HEK293 (cell line): Measurements from ENCODE around the gene MYL3.

Experiments
- CTCF ChIA-PET: fragments of 350-600 bp; formaldehyde crosslinking; extraction: SDS; loops from one replicate; lab custom pipeline; 2021; ENCODE audit warnings: antibody characterized with exemption; lab: Yijun Ruan, JAX
- POLR2A ChIA-PET: fragments of 300-600 bp; formaldehyde crosslinking; extraction: SDS; loops from one replicate; lab custom pipeline; 2020; ENCODE audit warnings: antibody characterized with exemption, inconsistent platforms; lab: Yijun Ruan, JAX
- H3K27ac ChIP-seq: fragments of 200-500 bp; sonication (Bioruptor generic); 2 replicates; pipeline ENCODE4 v1.5.1; 2014; ENCODE audit warnings: low read depth, low read length, control low read depth, inconsistent platforms; ENCODE audit errors: extremely low read depth
- H3K36me3 ChIP-seq, 2 experiments: fragments of 200-500 bp in 1 of 2; sonication (Bioruptor generic) in 1 of 2; 1 replicate in 1 of 2; 2 replicates in 1 of 2; pipeline ENCODE4 v1.5.1; 2014 to 2017; ENCODE audit warnings: inconsistent platforms in 2 of 2, low read length in 2 of 2; ENCODE audit not compliant: control insufficient read depth in 2 of 2, insufficient read depth in 1 of 2
- H3K4me1 ChIP-seq: fragments of 200-500 bp; sonication (Bioruptor generic); 2 replicates; pipeline ENCODE4 v1.5.1; 2014; ENCODE audit warnings: mild to moderate bottlenecking, low read length, inconsistent platforms; ENCODE audit not compliant: control insufficient read depth, insufficient read depth
- H3K4me3 ChIP-seq: 2 replicates; pipeline ENCODE4 v1.5.1; 2011; ENCODE audit warnings: low read depth, mild to moderate bottlenecking, control low read depth, low read length, moderate library complexity
- H3K9me3 ChIP-seq: fragments of 200-500 bp; sonication (Bioruptor generic); 2 replicates; pipeline ENCODE4 v1.5.1; 2014; ENCODE audit warnings: low read depth, low read length, inconsistent platforms; ENCODE audit not compliant: control insufficient read depth, insufficient read depth
- GLI4 ChIP-seq: fragments of 450-650 bp; formaldehyde crosslinking; IDR thresholded peaks from 2 replicates; pipeline ENCODE4 v1.5.1; 2016; ENCODE audit warnings: missing biosample characterization, missing genetic modification characterization
- KLF1 ChIP-seq: fragments of 450-650 bp; formaldehyde crosslinking; IDR thresholded peaks from 2 replicates; pipeline ENCODE4 v1.5.1; 2016; ENCODE audit warnings: missing biosample characterization, missing genetic modification characterization
- SALL2 ChIP-seq: fragments of 450-650 bp; formaldehyde crosslinking; IDR thresholded peaks from 2 replicates; pipeline ENCODE4 v1.5.0; 2017; ENCODE audit warnings: missing biosample characterization, mild to moderate bottlenecking, missing genetic modification characterization, borderline replicate concordance
- ZBTB7A ChIP-seq: fragments of 450-650 bp; formaldehyde crosslinking; IDR thresholded peaks from 2 replicates; pipeline ENCODE4 v1.5.1; 2016; ENCODE audit warnings: low read depth, missing biosample characterization, missing genetic modification characterization
- ZBTB8A ChIP-seq: fragments of 450-650 bp; formaldehyde crosslinking; IDR thresholded peaks from 2 replicates; pipeline ENCODE4 v1.5.1; 2016; ENCODE audit warnings: missing biosample characterization, missing genetic modification characterization
- ZFP41 ChIP-seq: fragments of 450-650 bp; formaldehyde crosslinking; IDR thresholded peaks from 2 replicates; pipeline ENCODE4 v1.5.1; 2016; ENCODE audit warnings: missing biosample characterization, missing genetic modification characterization, borderline replicate concordance
- ZNF211 ChIP-seq: fragments of 450-650 bp; formaldehyde crosslinking; IDR thresholded peaks from 2 replicates; pipeline ENCODE4 v1.5.1; 2016; ENCODE audit warnings: low read depth, missing biosample characterization, missing genetic modification characterization
- ZNF214 ChIP-seq: fragments of 450-650 bp; formaldehyde crosslinking; IDR thresholded peaks from 2 replicates; pipeline ENCODE4 v1.5.1; 2017; ENCODE audit warnings: missing biosample characterization, mild to moderate bottlenecking, missing genetic modification characterization, borderline replicate concordance
- ZNF23 ChIP-seq: fragments of 450-650 bp; formaldehyde crosslinking; IDR thresholded peaks from 2 replicates; pipeline ENCODE4 v1.5.1; 2016; ENCODE audit warnings: missing biosample characterization, missing genetic modification characterization, borderline replicate concordance
- ZNF350 ChIP-seq: fragments of 450-650 bp; formaldehyde crosslinking; IDR thresholded peaks from 2 replicates; pipeline ENCODE4 v1.5.0; 2017; ENCODE audit warnings: missing biosample characterization, mild to moderate bottlenecking, missing genetic modification characterization
- ZNF394 ChIP-seq: fragments of 450-650 bp; formaldehyde crosslinking; IDR thresholded peaks from 2 replicates; pipeline ENCODE4 v1.5.1; 2016; ENCODE audit warnings: missing biosample characterization, missing genetic modification characterization, mild to moderate bottlenecking, moderate library complexity, borderline replicate concordance
- ZNF426 ChIP-seq: fragments of 450-650 bp; formaldehyde crosslinking; IDR thresholded peaks from 2 replicates; pipeline ENCODE4 v1.5.1; 2017; ENCODE audit warnings: missing biosample characterization, missing genetic modification characterization, mild to moderate bottlenecking, inconsistent platforms, moderate library complexity
- ZNF48 ChIP-seq: fragments of 450-650 bp; formaldehyde crosslinking; IDR thresholded peaks from 2 replicates; pipeline ENCODE4 v1.5.1; 2016; ENCODE audit warnings: missing biosample characterization, missing genetic modification characterization
- ZNF530 ChIP-seq: fragments of 450-650 bp; formaldehyde crosslinking; IDR thresholded peaks from 2 replicates; pipeline ENCODE4 v1.5.1; 2016; ENCODE audit warnings: low read depth, missing biosample characterization, missing genetic modification characterization
- ZNF558 ChIP-seq: fragments of 450-650 bp; formaldehyde crosslinking; IDR thresholded peaks from 2 replicates; pipeline ENCODE4 v1.5.1; 2016; ENCODE audit warnings: missing biosample characterization, missing genetic modification characterization
- ZNF560 ChIP-seq: fragments of 450-650 bp; formaldehyde crosslinking; IDR thresholded peaks from 2 replicates; pipeline ENCODE4 v1.5.1; 2017; ENCODE audit warnings: missing biosample characterization, missing genetic modification characterization, borderline replicate concordance
- ZNF623 ChIP-seq: fragments of 450-650 bp; formaldehyde crosslinking; IDR thresholded peaks from 2 replicates; pipeline ENCODE4 v1.5.1; 2016; ENCODE audit warnings: missing biosample characterization, missing genetic modification characterization
- ZNF626 ChIP-seq: fragments of 450-650 bp; sonication (Bioruptor Pico); formaldehyde crosslinking; IDR thresholded peaks from 2 replicates; pipeline ENCODE4 v1.5.1; 2018; ENCODE audit warnings: missing biosample characterization, missing genetic modification characterization, inconsistent platforms
- ZNF629 ChIP-seq: fragments of 450-650 bp; formaldehyde crosslinking; IDR thresholded peaks from 2 replicates; pipeline ENCODE4 v1.5.1; 2017; ENCODE audit warnings: missing biosample characterization, missing genetic modification characterization
- ZNF654 ChIP-seq: fragments of 450-650 bp; formaldehyde crosslinking; IDR thresholded peaks from 2 replicates; pipeline ENCODE4 v1.5.1; 2016; ENCODE audit warnings: low read depth, missing biosample characterization, missing genetic modification characterization
- ZNF791 ChIP-seq: fragments of 450-650 bp; formaldehyde crosslinking; IDR thresholded peaks from 2 replicates; pipeline ENCODE4 v1.5.1; 2016; ENCODE audit warnings: missing biosample characterization, missing genetic modification characterization
- ZNF830 ChIP-seq: fragments of 450-650 bp; IDR thresholded peaks from 2 replicates; pipeline ENCODE4 v1.5.0; 2018; ENCODE audit warnings: missing biosample characterization, missing genetic modification characterization, low read depth, mild to moderate bottlenecking, moderate library complexity
- ZNF843 ChIP-seq: fragments of 450-650 bp; formaldehyde crosslinking; IDR thresholded peaks from 2 replicates; pipeline ENCODE4 v1.5.1; 2016; ENCODE audit warnings: missing biosample characterization, missing genetic modification characterization
- ZXDB ChIP-seq: fragments of 450-650 bp; formaldehyde crosslinking; IDR thresholded peaks from 2 replicates; pipeline ENCODE4 v1.5.1; 2016; ENCODE audit warnings: missing biosample characterization, missing genetic modification characterization
- TF ChIP-seq, protein P1 (sequence below): fragments of 450-650 bp; formaldehyde crosslinking; conservative IDR thresholded peaks from 2 replicates; pipeline ENCODE4 v1.5.1; 2016; ENCODE audit warnings: low read depth, missing biosample characterization, missing genetic modification characterization
- TF ChIP-seq, protein P2 (sequence below): fragments of 450-650 bp; formaldehyde crosslinking; IDR thresholded peaks from 2 replicates; pipeline ENCODE4 v1.5.1; 2016; ENCODE audit warnings: missing biosample characterization, missing genetic modification characterization
- TF ChIP-seq, protein P3 (sequence below): fragments of 450-650 bp; formaldehyde crosslinking; IDR thresholded peaks from 2 replicates; pipeline ENCODE4 v1.5.1; 2016; ENCODE audit warnings: missing biosample characterization, missing genetic modification characterization
- TF ChIP-seq, protein P4 (sequence below): fragments of 450-650 bp; formaldehyde crosslinking; IDR thresholded peaks from 2 replicates; pipeline ENCODE4 v1.5.1; 2017; ENCODE audit warnings: missing biosample characterization, missing genetic modification characterization

Gene MYL3

DNA sequence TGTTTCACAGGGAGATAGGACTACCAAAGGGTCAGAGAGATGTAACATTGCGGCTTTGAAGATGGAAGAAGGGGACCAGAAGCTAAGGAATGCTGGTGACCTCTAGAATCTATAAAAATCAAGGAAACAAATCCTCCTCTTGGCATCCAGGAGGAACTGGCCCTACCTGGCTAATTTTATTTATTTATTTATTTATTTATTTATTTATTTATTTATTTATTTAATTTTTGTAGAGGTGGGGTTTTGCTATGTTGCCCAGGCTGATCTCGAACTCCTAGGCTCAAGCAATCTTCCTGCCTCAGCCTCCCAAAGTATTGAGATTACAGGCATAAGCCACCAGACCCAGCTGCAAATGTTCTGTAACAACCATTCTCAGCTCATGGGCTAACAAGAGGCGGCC is 19.7 kb downstream of the MYL3 start (continued):
- TF ChIP-seq, protein P1, sequence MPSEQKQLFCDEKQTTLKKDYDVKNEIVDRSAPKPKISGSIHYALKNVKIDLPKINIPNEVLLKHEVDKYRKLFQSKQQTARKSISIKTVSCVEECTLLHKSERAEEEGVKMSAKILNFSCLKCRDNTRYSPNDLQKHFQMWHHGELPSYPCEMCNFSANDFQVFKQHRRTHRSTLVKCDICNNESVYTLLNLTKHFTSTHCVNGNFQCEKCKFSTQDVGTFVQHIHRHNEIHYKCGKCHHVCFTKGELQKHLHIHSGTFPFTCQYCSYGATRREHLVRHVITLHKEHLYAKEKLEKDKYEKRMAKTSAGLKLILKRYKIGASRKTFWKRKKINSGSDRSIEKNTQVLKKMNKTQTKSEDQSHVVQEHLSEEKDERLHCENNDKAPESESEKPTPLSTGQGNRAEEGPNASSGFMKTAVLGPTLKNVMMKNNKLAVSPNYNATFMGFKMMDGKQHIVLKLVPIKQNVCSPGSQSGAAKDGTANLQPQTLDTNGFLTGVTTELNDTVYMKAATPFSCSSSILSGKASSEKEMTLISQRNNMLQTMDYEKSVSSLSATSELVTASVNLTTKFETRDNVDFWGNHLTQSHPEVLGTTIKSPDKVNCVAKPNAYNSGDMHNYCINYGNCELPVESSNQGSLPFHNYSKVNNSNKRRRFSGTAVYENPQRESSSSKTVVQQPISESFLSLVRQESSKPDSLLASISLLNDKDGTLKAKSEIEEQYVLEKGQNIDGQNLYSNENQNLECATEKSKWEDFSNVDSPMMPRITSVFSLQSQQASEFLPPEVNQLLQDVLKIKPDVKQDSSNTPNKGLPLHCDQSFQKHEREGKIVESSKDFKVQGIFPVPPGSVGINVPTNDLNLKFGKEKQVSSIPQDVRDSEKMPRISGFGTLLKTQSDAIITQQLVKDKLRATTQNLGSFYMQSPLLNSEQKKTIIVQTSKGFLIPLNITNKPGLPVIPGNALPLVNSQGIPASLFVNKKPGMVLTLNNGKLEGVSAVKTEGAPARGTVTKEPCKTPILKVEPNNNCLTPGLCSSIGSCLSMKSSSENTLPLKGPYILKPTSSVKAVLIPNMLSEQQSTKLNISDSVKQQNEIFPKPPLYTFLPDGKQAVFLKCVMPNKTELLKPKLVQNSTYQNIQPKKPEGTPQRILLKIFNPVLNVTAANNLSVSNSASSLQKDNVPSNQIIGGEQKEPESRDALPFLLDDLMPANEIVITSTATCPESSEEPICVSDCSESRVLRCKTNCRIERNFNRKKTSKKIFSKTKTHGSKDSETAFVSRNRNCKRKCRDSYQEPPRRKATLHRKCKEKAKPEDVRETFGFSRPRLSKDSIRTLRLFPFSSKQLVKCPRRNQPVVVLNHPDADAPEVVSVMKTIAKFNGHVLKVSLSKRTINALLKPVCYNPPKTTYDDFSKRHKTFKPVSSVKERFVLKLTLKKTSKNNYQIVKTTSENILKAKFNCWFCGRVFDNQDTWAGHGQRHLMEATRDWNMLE (tag by site-specific recombination), result peak; percentile 72
- no peak for TF ChIP-seq ZNF530
- peak; percentile 31; the same call in 1 of the 2 replicates for TF ChIP-seq ZXDB (tag by site-specific recombination)
- no peak for TF ChIP-seq ZNF211 (tag by site-specific recombination)
- TF ChIP-seq ZNF623, result peak; percentile 52
- TF ChIP-seq ZNF394 (tag by site-specific recombination), result peak; percentile 91
- TF ChIP-seq ZBTB8A (tag by site-specific recombination), result peak; percentile 58
- TF ChIP-seq ZNF558 (tag by site-specific recombination), result 0 out of 2 replicates have a peak, but pooled peaks have one; percentile 20
- no peak for TF ChIP-seq ZNF350 (tag by site-specific recombination)
- TF ChIP-seq, protein P2, sequence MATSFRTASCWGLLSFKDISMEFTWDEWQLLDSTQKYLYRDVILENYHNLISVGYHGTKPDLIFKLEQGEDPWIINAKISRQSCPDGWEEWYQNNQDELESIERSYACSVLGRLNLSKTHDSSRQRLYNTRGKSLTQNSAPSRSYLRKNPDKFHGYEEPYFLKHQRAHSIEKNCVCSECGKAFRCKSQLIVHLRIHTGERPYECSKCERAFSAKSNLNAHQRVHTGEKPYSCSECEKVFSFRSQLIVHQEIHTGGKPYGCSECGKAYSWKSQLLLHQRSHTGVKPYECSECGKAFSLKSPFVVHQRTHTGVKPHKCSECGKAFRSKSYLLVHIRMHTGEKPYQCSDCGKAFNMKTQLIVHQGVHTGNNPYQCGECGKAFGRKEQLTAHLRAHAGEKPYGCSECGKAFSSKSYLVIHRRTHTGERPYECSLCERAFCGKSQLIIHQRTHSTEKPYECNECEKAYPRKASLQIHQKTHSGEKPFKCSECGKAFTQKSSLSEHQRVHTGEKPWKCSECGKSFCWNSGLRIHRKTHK (tag by site-specific recombination), result no peak
- TF ChIP-seq ZNF654, result 0 out of 2 replicates have a peak, but pooled peaks have one; percentile 3
- peak; percentile 76 for TF ChIP-seq ZNF426 (tag by site-specific recombination)
- TF ChIP-seq ZNF48 (tag by site-specific recombination), result no peak
- 0 out of 2 replicates have a peak, but pooled peaks have one; percentile 31 for TF ChIP-seq ZNF560
- TF ChIP-seq, all 188 proteins: peak for 17

DNA sequence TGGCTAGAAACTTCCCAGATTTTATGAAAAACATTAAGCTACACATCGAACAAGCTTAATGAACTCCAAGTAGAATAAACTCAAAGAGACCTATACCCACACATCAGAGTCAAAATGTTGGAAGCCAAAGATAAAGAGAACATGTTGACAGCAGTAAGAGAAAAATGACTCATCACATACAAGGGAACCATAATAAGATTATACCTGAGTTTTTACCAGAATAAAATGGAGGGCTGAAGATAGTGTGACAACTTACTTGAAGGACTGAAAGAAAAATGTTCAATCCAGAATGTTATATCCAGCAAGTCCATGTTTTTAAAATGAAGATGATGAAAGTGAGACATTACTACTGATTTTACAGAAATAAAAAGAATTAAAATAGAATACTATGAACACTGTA is 22.8 kb downstream of the MYL3 start:
- H3K27ac ChIP-seq, result no peak overlapping the region
- ChIA-PET CTCF (no interaction called here), POLR2A (no interaction called here)
- no peaks in the 10 kb centered on the region for H3K9me3 ChIP-seq
- H3K4me3 ChIP-seq, result no peak overlapping the region
- no peaks in the 10 kb centered on the region for H3K36me3 ChIP-seq
- no peaks in the 10 kb centered on the region for H3K4me1 ChIP-seq
- TF ChIP-seq KLF1 (tag by site-specific recombination) (no peak), ZNF23 (tag by site-specific recombination) (no peak), GLI4 (tag by site-specific recombination) (no peak), SALL2 (tag by site-specific recombination) (no peak), ZNF843 (tag by site-specific recombination) (no peak), ZFP41 (tag by site-specific recombination) (no peak), ZNF629 (tag by site-specific recombination) (no peak), ZNF791 (tag by site-specific recombination) (peak; percentile 98), ZBTB7A (tag by site-specific recombination) (no peak), ZNF214 (tag by site-specific recombination) (no peak), ZNF830 (no peak), ZNF626 (tag by site-specific recombination) (0 out of 2 replicates have a peak, but pooled peaks have one; percentile 42)
- TF ChIP-seq, protein P3, sequence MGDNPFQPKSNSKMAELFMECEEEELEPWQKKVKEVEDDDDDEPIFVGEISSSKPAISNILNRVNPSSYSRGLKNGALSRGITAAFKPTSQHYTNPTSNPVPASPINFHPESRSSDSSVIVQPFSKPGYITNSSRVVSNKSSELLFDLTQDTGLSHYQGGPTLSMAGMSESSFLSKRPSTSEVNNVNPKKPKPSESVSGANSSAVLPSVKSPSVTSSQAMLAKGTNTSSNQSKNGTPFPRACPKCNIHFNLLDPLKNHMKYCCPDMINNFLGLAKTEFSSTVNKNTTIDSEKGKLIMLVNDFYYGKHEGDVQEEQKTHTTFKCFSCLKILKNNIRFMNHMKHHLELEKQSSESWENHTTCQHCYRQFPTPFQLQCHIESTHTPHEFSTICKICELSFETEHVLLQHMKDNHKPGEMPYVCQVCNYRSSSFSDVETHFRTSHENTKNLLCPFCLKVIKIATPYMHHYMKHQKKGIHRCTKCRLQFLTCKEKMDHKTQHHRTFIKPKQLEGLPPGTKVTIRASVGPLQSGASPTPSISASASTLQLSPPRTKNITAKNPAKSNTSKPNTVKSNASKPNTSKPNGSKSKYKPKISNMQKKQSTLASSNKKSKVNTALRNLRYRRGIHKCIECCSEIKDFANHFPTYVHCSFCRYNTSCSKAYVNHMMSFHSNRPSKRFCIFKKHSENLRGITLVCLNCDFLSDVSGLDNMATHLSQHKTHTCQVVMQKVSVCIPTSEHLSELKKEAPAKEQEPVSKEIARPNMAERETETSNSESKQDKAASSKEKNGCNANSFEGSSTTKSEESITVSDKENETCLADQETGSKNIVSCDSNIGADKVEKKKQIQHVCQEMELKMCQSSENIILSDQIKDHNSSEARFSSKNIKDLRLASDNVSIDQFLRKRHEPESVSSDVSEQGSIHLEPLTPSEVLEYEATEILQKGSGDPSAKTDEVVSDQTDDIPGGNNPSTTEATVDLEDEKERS (tag by site-specific recombination), result 0 out of 2 replicates have a peak, but pooled peaks have one; percentile 59
- TF ChIP-seq, protein P4, sequence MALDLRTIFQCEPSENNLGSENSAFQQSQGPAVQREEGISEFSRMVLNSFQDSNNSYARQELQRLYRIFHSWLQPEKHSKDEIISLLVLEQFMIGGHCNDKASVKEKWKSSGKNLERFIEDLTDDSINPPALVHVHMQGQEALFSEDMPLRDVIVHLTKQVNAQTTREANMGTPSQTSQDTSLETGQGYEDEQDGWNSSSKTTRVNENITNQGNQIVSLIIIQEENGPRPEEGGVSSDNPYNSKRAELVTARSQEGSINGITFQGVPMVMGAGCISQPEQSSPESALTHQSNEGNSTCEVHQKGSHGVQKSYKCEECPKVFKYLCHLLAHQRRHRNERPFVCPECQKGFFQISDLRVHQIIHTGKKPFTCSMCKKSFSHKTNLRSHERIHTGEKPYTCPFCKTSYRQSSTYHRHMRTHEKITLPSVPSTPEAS (tag by site-specific recombination), result no peak
